ENCODE data around the gene MNX1.

- TF ChIP-seq POLR2A (IDR thresholded peaks at IDR 0.05; ENCODE audit: low read depth, low read length) (no peak), CTCF (conservative IDR thresholded peaks at IDR 0.05; ENCODE audit: low read depth, low read length) (no peak), RCOR1 (IDR thresholded peaks at IDR 0.05; ENCODE audit: insufficient replicate concordance, low read length) (no peak), BHLHE40 (IDR thresholded peaks at IDR 0.05; ENCODE audit: low read depth, low read length) (no peak), FOS (IDR thresholded peaks at IDR 0.05; ENCODE audit: low read depth, low read length) (no peak), SMC3 (IDR thresholded peaks at IDR 0.05; ENCODE audit: low read depth, low read length) (no peak)
Measured at GRCh38 chr7:156998988-156999957, 11.2 kb downstream of the MNX1 start.

All from IMR-90 (cell line).